Endothelial cell of umbilical vein (primary cell): ENCODE data around the gene MCOLN3. TPM values are rescaled to one million over a fixed set of nuclear protein-coding genes. Genes with fewer than 3 reads are reported as not detected.

Source experiments
- BruUV-seq: library from RNA; stranded (reverse); fragments of 400-500 nt; replicated peaks from 2 replicates; lab custom pipeline; 2021; lab: Mats Ljungman, UMichigan
- CTCF ChIA-PET: fragments of 300-600, 350-600 bp; sonication (Branson Sonifier 250); formaldehyde crosslinking; loops from one replicate; lab custom pipeline; 2021; ENCODE audit warnings: antibody characterized with exemption, inconsistent platforms; lab: Charles Lee
- POLR2A ChIA-PET: fragments of 300-600, 350-600 bp; sonication (Branson Sonifier 250); formaldehyde crosslinking; loops from one replicate; lab custom pipeline; 2021; ENCODE audit warnings: antibody characterized with exemption, inconsistent platforms; lab: Charles Lee
- DNase-seq: peaks from one replicate; pipeline ENCODE4 v3.0.0-alpha.2; 2011; ENCODE audit warnings: low read depth, low spot score
- FAIRE-seq: peaks from 2 replicates; lab custom pipeline; 2011; peaks lifted over from hg19 to GRCh38; lab: Jason Lieb, UNC
- H2AFZ ChIP-seq: 2 replicates; pipeline ENCODE4 v1.6.0; 2012; ENCODE audit warnings: low read depth, low read length, control low read depth, inconsistent platforms
- H3K27ac ChIP-seq: 2 replicates; pipeline ENCODE4 v1.5.1; 2011; ENCODE audit warnings: low read depth, mild to moderate bottlenecking, control low read depth, low read length, moderate library complexity; ENCODE audit not compliant: insufficient read depth
- H3K27me3 ChIP-seq, 2 experiments: 2 replicates each; pipeline versions ENCODE4 v1.6.0 to v1.6.1; 2011; ENCODE audit warnings: low read length in 2 of 2, mixed read lengths in 1 of 2; ENCODE audit not compliant: control insufficient read depth in 2 of 2, insufficient read depth in 2 of 2
- H3K36me3 ChIP-seq, 2 experiments: 2 replicates in 1 of 2; 3 replicates in 1 of 2; pipeline ENCODE4 v1.5.1; 2011; ENCODE audit warnings: low read length in 2 of 2, mild to moderate bottlenecking in 1 of 2, moderate library complexity in 1 of 2; ENCODE audit not compliant: control insufficient read depth in 2 of 2, insufficient read depth in 2 of 2; ENCODE audit errors: extremely low read depth in 1 of 2
- H3K4me1 ChIP-seq: 3 replicates; pipeline ENCODE4 v1.5.1; 2011; ENCODE audit warnings: mild to moderate bottlenecking, low read length; ENCODE audit not compliant: control insufficient read depth, insufficient read depth; ENCODE audit errors: extremely low read depth
- H3K4me2 ChIP-seq: 2 replicates; pipeline ENCODE4 v1.6.1; 2011; ENCODE audit warnings: low read length, control low read depth, mixed read lengths; ENCODE audit not compliant: insufficient read depth
- H3K4me3 ChIP-seq, 3 experiments: fragments of 200-600 bp in 1 of 3; sonication (generic), shearing (Covaris generic) in 1 of 3; replicated peaks in 1 of 3; 2 replicates each; pipeline ENCODE4 v1.5.1; 2011 to 2016; ENCODE audit warnings: control low read depth in 3 of 3, low read length in 3 of 3, mild to moderate bottlenecking in 2 of 3, inconsistent platforms in 1 of 3, low read depth in 1 of 3, moderate library complexity in 1 of 3; ENCODE audit not compliant: insufficient read depth in 1 of 3
- H3K79me2 ChIP-seq: 2 replicates; pipeline ENCODE4 v1.6.0; 2012; ENCODE audit warnings: low read length, inconsistent platforms; ENCODE audit not compliant: control insufficient read depth, insufficient read depth
- H3K9ac ChIP-seq: replicated peaks from 2 replicates; pipeline ENCODE3; 2011; ENCODE audit warnings: low read length, control low read depth; ENCODE audit not compliant: insufficient read depth; ENCODE audit errors: extremely low read depth
- H3K9me1 ChIP-seq: replicated peaks from 3 replicates; pipeline ENCODE4 v1.6.0; 2011; ENCODE audit warnings: mild to moderate bottlenecking, low read length; ENCODE audit not compliant: control insufficient read depth, insufficient read depth; ENCODE audit errors: extremely low read depth
- H3K9me3 ChIP-seq: replicated peaks from 2 replicates; pipeline ENCODE4 v1.5.1; 2012; ENCODE audit warnings: low read length, inconsistent platforms; ENCODE audit not compliant: control insufficient read depth, insufficient read depth
- H4K20me1 ChIP-seq: replicated peaks from 2 replicates; pipeline ENCODE3; 2011; ENCODE audit warnings: mild to moderate bottlenecking, low read length; ENCODE audit not compliant: control insufficient read depth, insufficient read depth; ENCODE audit errors: extremely low read depth
- CTCF ChIP-seq, 2 donors: IDR thresholded peaks; 1 replicate in 1 of 2; 2 replicates in 1 of 2; pipeline ENCODE4 v1.5.1; 2011; ENCODE audit warnings: low read length in 2 of 2, mild to moderate bottlenecking in 2 of 2, moderate library complexity in 2 of 2, control low read depth in 1 of 2, inconsistent platforms in 1 of 2, low read depth in 1 of 2; ENCODE audit not compliant: insufficient read depth in 1 of 2; ENCODE audit errors: extremely low read depth in 1 of 2
- EZH2 ChIP-seq: IDR thresholded peaks from 2 replicates; pipeline ENCODE4 v1.6.1; 2012; ENCODE audit warnings: borderline replicate concordance, low read depth, mild to moderate bottlenecking, moderate library complexity, low read length, inconsistent platforms; ENCODE audit not compliant: severe bottlenecking
- FOS ChIP-seq: IDR thresholded peaks from 2 replicates; pipeline ENCODE4 v1.6.1; 2011; ENCODE audit warnings: mild to moderate bottlenecking, low read length, moderate library complexity, borderline replicate concordance; ENCODE audit not compliant: insufficient read depth
- GATA2 ChIP-seq: IDR thresholded peaks from 2 replicates; pipeline ENCODE4 v1.7.0; 2011; ENCODE audit warnings: low read depth, mild to moderate bottlenecking, moderate library complexity, mixed read lengths, low read length; ENCODE audit not compliant: insufficient read length, insufficient read depth
- JUN ChIP-seq: IDR thresholded peaks from 2 replicates; pipeline ENCODE4 v1.6.1; 2011; ENCODE audit warnings: borderline replicate concordance, low read depth; ENCODE audit not compliant: insufficient read length, insufficient read depth
- MAX ChIP-seq: IDR thresholded peaks from 2 replicates; pipeline ENCODE4 v1.6.1; 2011; ENCODE audit not compliant: insufficient read depth, insufficient read length
- MYC ChIP-seq: IDR thresholded peaks from one replicate; pipeline ENCODE4 v1.6.1; 2011; ENCODE audit warnings: mild to moderate bottlenecking, low read depth, low read length
- POLR2A ChIP-seq: IDR thresholded peaks from 2 replicates; pipeline ENCODE4 v1.6.1; 2012; ENCODE audit warnings: low read depth, mild to moderate bottlenecking, control low read depth, low read length
- POLR2AphosphoS5 ChIP-seq: IDR thresholded peaks from 2 replicates; pipeline ENCODE4 v1.6.1; 2012; ENCODE audit warnings: low read depth, mild to moderate bottlenecking, control low read depth, low read length, moderate library complexity; ENCODE audit not compliant: insufficient read depth
- dilution Hi-C: fragments of 300-500 bp; cut with MboI; formaldehyde crosslinking; loops from one replicate; pipeline ENCODE4 v1.15.0; 2019; ENCODE audit warnings: low sequenced_read_pairs; ENCODE audit not compliant: extremely low pct_ligation_motif_present
- intact Hi-C: fragments of 100-400 bp; cut with micrococcal nuclease; formaldehyde crosslinking; loops from one replicate; pipeline ENCODE4 v1.10.0; 2022
- polyA plus RNA-seq, 4 experiments: library from polyadenylated mRNA; depleted of rRNA in 3 of 4; stranded (reverse) in 3 of 4; unstranded in 1 of 4; fragments of >200 nt; gene quantifications; 2 replicates each; pipeline versions ENCODE4 v1.2.1 to v1.2.3, GENCODE V29; 2011 to 2012; ENCODE audit warnings: missing spikeins in 1 of 4
- total RNA-seq: library from RNA; stranded (reverse); gene quantifications from 2 replicates; pipeline ENCODE4 v1.2.3, GENCODE V29; 2021

The MCOLN3 gene
- total and polyA plus RNA-seq, 2 donors (not counting 3 experiments of a cell fraction or from before 2014, with no cell fraction given): 0.06 TPM; not detected in 1

GRCh38 chr1:84982395-84982794 lies 65.9 kb downstream of the MCOLN3 start:
- H3K36me3 ChIP-seq: no peaks in the 10 kb centered on the region
- H3K27me3 ChIP-seq: no peaks in the 10 kb centered on the region
- H2AFZ ChIP-seq: no peak overlapping the region
- TF ChIP-seq MYC (no peak), EZH2 (no peak), POLR2AphosphoS5 (no peak), POLR2A (no peak), JUN (no peak), FOS (no peak), GATA2 (no peak), MAX (no peak), CTCF (IDR thresholded peaks at IDR 0.05; ENCODE audit: extremely low read depth in 1 of 2, insufficient read depth in 1 of 2, low read depth in 1 of 2, low read length in 2 of 2) (no peak)
- FAIRE-seq (no peak), DNase-seq (no peak)
- H3K4me1 ChIP-seq: no peaks in the 10 kb centered on the region
- no peaks in the 10 kb centered on the region for H3K9me3 ChIP-seq
- no peaks in the 10 kb centered on the region for H4K20me1 ChIP-seq
- no peak overlapping the region for H3K9ac ChIP-seq
- CTCF ChIA-PET: no interaction called here
- H3K4me2 ChIP-seq: no peak overlapping the region
- no peak overlapping the region for H3K4me3 ChIP-seq
- POLR2A ChIA-PET: no interaction called here
- no peaks in the 10 kb centered on the region for H3K79me2 ChIP-seq
- intact Hi-C loops: no loop called here
- no TSS peak for BruUV-seq
- dilution Hi-C loops: no loop called here
- H3K9me1 ChIP-seq: no peaks in the 10 kb centered on the region
- H3K27ac ChIP-seq: no peak overlapping the region
